NCI-H82 (cell line): ENCODE results near the gene B4GALT1.
A peak's percentile ranks its signal among the peaks of the same experiment; 100 is the strongest.

Experiments
- DNase-seq: peaks from one replicate; lab custom pipeline; 2025; lab: John Stamatoyannopoulos, UW

Gene B4GALT1

GRCh38 chr9:33123407-33124031, 43.6 kb downstream of the B4GALT1 start:
- no peak for DNase-seq

DNA sequence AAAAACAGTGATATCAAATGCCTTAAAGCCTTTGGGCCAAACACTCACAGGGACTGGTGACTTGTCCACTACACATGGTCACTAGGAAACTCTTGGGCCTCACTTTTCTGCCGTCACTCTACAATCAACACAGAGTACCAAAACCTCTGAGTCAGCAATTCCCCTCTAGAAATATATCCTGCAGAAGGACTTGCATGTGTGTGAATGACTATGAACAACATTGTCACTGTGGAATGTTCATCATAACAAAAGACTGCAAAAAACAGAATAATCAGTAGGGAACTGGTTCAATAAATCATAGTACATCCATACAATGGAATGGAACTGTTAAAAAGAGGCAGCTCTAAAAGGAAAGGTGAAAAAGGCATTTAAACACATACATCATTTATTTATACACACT, 46.5 kb downstream of the B4GALT1 start:
- DNase-seq = no peak

DNA sequence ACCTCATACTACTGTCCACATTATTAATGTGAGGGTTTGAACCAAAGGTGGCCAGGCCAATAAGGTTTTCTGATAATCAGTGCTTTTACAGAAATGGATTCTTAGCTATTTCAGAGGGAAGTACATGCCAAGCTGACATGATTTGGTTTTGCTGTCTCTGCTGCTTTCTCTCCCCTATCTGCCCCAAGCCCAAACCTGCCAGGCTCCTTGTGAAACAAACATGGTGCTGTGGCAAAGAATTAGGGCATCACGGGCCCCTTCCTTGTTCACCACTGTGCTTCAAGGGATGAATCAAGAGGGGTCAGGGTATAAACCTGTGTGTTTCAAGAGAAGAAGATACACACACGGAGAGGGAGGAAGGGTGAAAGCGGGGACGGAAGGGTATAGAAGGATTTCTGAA, 49.3 kb downstream of the B4GALT1 start:
- no peak for DNase-seq

- no peak for DNase-seq
These were observed 49.8 kb downstream of the B4GALT1 start for GRCh38 chr9:33117306-33117705.

GRCh38 chr9:33116860-33117259, 50.3 kb downstream of the B4GALT1 start:
- no peak for DNase-seq

DNA sequence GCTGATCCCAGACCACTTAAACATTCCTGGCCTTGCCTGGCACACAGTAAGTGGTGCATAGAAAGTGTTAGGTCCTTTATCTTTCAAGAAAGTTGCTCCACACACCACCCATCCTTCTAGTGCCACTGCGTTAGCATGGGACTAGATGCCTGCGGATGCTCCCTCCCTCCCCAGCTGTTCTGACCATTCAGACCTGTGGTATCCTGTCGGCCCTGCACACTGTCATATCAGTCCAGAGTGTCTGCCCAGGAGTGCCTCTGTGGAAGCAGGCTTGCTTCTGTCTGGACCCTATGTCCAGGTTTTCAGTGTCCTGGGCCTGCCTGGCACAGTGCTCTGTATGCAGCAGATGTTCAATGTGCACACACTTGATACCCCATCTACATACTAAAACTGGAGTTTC, 52.4 kb downstream of the B4GALT1 start:
- DNase-seq = no peak

GRCh38 chr9:33113799-33114547, 53.2 kb downstream of the B4GALT1 start:
- no peak for DNase-seq

- no peak for DNase-seq
These were observed 55.0 kb downstream of the B4GALT1 start for GRCh38 chr9:33112094-33112493.

DNA sequence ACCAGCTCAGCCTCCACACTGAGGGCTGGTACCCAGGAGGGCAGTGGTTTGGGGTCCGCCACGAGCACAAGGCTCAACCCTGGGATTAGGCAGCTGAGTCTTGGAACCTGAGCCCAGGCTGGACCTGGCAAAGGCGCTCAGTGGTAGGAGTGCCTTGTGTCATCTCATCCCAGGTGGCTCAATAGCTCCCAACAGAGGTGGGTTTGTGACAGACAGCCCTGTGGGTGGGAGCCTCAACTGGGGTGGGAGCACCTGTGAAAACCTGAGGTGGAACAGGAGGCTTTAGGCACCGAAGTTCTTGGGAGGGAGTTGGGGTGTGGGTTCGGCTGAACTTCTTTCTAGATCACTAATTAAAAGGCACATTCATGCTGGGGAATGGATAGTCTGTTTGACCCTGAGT, 55.5 kb downstream of the B4GALT1 start:
- no peak for DNase-seq

DNA sequence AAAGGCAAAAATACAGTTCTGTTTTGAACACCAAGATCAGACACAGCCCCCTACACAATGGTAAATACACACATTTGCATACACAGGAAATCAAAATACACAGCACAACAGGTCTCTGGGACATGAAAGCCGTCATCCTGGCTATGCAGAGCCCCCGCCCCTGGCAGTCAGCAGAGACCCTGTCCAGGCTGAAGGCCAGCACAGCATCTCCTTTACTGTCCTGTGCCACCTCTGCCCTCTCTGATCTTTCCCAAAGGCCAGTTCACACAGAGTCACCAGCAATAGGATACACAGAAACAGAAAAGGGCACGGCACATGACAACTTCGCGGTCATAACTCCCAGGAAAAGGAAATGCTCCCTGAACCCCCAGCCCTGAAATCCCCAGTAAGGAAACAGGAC, 56.5 kb downstream of the B4GALT1 start:
- DNase-seq = no peak

GRCh38 chr9:33109850-33110595, 57.1 kb downstream of the B4GALT1 start:
- no peak for DNase-seq

DNA sequence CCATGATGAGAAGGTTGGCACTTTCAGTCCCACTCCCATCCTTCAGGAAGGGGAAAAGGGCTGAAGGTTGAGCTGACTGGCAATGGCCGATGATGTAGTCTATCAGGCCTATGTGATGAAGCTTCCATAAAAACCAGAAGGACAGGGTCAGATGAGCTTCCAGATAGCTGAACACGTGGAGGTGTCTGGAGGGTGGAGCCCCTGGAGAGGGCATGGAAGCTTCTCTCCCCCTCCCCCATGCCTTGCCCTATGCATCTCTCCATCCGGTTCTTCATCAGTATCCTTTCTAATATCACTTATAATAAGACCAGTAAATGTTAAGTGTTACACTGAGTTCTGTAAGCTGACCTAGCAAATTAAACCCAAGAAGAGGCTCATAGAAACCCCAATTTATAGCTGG, 58.0 kb downstream of the B4GALT1 start:
- DNase-seq = no peak

GRCh38 chr9:33108472-33108871, 58.7 kb downstream of the B4GALT1 start:
- no peak for DNase-seq

DNA sequence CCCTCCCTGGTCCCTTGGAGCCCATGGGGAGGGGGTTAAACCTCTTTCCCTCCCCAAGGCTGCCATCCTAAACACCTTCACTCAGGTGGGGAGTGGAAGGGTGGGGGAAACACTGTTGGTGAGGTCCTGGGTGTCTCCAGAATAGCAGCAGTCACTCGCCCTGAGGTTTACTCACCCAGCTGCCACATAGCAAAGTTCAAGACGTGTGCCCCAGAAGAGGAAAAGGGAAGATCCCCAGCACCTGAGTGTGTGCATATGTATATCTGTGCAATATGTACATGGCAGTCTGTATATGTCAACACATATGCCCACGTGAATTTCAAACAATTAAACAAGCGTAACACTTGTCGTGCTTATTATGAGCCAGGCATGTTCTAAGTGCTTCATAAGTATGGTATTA, 59.4 kb downstream of the B4GALT1 start:
- no peak for DNase-seq

- peak; percentile 12 for DNase-seq
These were observed 60.1 kb downstream of the B4GALT1 start for GRCh38 chr9:33106827-33107621.

DNA sequence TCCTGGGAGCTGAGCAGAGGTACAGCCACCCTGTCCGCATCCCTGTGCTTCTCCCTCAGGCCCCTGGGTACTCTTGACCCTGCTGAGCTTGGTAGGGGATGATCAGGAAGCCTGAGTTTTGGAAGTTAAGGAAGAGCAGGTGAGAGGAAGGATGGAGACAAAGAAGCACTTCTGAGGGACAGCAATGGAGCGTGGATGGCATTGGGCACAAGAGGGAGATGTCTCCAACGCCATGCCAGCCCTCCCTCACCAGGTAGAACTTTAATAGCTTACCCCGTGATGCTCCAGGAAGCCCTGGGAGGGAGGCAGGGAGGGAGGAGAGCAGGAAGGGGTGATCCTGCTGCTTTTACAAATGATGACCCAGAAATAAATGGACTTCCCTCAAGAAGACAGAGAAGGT, 60.8 kb downstream of the B4GALT1 start:
- no peak for DNase-seq

DNA sequence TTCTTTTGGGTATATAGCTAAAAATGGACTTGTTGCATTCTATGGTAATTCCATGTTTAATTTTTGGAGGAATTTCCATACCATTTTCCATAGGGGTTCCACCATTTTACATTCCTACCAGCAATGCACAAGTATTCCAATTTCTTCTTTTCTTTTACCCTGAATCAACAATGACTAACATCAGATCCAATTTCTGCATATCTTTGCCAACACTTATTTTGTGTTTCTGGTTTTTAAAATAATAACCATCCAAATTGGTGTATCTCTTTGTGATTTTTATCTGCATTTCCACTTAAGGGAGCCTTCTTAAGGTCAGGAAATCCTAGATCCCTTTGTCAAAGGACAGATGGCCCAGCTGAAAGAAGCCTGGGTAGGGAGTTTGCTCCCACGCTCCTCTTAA, 61.2 kb downstream of the B4GALT1 start:
- no peak for DNase-seq

DNA sequence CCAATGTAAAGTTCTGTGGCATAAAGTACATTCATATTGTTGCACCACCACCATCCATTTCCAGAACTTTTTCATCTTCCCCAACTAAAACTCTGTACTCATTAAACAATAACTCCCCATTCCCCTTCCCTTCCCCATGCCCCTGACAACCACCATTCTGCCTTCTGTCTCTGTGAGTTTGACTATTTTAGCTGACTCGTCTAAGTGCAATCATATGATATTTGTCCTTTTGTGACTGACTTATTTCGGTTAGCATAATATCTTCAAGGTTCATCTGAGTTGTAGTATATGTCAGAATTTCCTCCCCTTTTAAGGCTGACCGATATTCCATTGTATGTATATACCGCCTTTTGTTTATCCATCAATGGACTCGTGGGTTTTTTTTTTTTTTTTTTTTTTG, 61.6 kb downstream of the B4GALT1 start:
- DNase-seq = no peak

DNA sequence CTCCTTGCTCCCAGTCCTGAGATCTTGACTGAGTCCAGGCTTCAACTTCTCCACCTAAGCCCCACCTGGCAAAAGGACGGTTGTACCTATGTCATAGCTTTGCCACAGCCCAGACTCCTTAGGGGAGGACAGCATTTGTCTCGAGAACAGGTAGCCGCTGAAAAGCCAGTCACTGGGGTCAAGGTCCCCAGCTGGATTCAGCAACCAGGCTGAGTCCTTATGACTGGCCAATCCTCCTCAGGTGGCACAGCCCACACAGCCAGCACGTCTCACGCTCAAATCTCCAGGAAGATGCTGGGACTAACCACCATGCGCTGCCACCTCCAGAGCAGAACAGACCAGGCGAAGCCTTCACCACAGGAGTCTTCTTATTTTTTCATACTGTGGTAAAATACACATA, 62.7 kb downstream of the B4GALT1 start:
- DNase-seq = no peak

- DNase-seq = no peak
These were observed 63.4 kb downstream of the B4GALT1 start for GRCh38 chr9:33103501-33104281.

DNA sequence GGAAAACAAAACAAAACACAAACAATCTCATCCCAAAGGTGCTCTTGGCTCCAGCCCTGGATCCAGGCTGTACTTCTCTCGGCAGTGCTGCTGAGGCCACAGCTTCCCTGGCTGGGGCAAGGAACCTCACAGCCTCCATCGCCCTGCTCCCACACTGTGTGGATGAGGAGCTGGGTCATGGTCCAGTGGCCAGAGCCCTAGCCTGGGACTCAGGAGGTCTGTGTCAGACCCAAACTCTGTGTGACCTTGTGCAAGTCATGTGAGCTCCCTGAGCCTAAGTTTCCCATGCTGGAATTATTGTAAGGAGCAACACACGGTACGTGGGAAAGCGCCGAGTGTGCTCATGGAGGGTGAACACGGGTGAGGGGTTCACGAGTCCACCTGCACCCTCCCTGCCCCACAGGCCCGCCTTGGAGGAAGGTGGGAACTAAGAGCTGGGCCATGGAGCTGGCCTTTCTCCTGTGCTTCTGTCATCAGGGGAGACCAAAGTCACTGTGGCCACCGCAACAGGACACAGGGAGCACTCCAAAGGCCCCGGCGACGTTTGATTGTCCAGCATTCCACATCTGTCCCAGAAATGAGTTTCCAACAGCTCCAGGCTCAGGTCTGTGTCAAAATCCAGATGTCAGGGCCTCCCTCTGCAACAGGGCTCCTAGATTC, 64.5 kb downstream of the B4GALT1 start:
- no peak for DNase-seq
